Hepatocyte (in vitro differentiated cells): Measurements from ENCODE around the gene GSC.

Source experiments
- CTCF ChIP-seq: fragments of 200-600 bp; sonication (generic); IDR thresholded peaks from 2 replicates; pipeline ENCODE4 v1.5.1; 2016; ENCODE audit warnings: antibody characterized with exemption, mild to moderate bottlenecking; ENCODE audit not compliant: poor library complexity
- EZH2 ChIP-seq: fragments of 200-600 bp; sonication (generic); IDR thresholded peaks from 2 replicates; pipeline ENCODE4 v1.6.1; 2016; ENCODE audit warnings: antibody characterized with exemption, mild to moderate bottlenecking, borderline replicate concordance

- TF ChIP-seq CTCF: no peak
- peak; percentile 89 for TF ChIP-seq EZH2
Observed at GRCh38 chr14:94775091-94775870, 5.4 kb upstream of the GSC start.
